HepG2 (cell line): ENCODE measurements around the gene CPEB2. TPM values are rescaled to one million over a fixed set of nuclear protein-coding genes. Genes with fewer than 3 reads are reported as not detected.
A peak's percentile ranks its signal among the peaks of the same experiment; 100 is the strongest.

Source experiments
- ATAC-seq: fragments of 200-7000 bp; cut with Tn5 transposase; 3 replicates; pipeline ENCODE4 v1.9.1; 2020; ENCODE audit warnings: mild to moderate bottlenecking, moderate library complexity
- Bru-seq: library from RNA; stranded (reverse); fragments of 400-500 nt; gene quantifications from one replicate; lab custom pipeline; 2021; lab: Mats Ljungman, UMichigan
- BruChase-seq, 2 experiments: library from RNA; stranded (reverse); fragments of 400-500 nt; gene quantifications; one replicate each; lab custom pipeline; 2021; lab: Mats Ljungman, UMichigan
- BruUV-seq: library from RNA; stranded (reverse); fragments of 400-500 nt; replicated peaks from 2 replicates; lab custom pipeline; 2021; lab: Mats Ljungman, UMichigan
- CTCF ChIA-PET: fragments of 300-600 bp; formaldehyde crosslinking; extraction: SDS; loops from one replicate; lab custom pipeline; 2021; ENCODE audit warnings: low total read pairs, inconsistent platforms, low intra/inter-chr PET ratio; lab: Yijun Ruan, JAX
- POLR2A ChIA-PET: fragments of 350-600 bp; sonication (Branson Sonifier 250); formaldehyde crosslinking; loops from one replicate; lab custom pipeline; 2020; ENCODE audit warnings: antibody characterized with exemption, inconsistent platforms; lab: Yijun Ruan, JAX
- DNase-seq: peaks from one replicate; pipeline ENCODE4 v3.0.0-alpha.2; 2015; ENCODE audit warnings: low spot score
- FAIRE-seq: peaks from 3 replicates; lab custom pipeline; 2011; peaks lifted over from hg19 to GRCh38; lab: Jason Lieb, UNC
- H2AFZ ChIP-seq: one replicate; pipeline ENCODE4 v1.6.1; 2011; ENCODE audit warnings: low read length, inconsistent platforms
- H3K27ac ChIP-seq: fragments of 300-600 bp; 3 replicates; pipeline ENCODE4 v1.8.0; 2011; ENCODE audit warnings: mixed run types, mild to moderate bottlenecking, mixed read lengths, low read length, inconsistent platforms; ENCODE audit not compliant: insufficient read depth; ENCODE audit errors: extremely low read length
- H3K27me3 ChIP-seq, 2 experiments: fragments of 200-600 bp in 1 of 2; 2 replicates in 1 of 2; 3 replicates in 1 of 2; pipeline versions ENCODE4 v1.6.0 to v1.8.0; 2011; ENCODE audit warnings: low read length in 2 of 2, mild to moderate bottlenecking in 2 of 2, moderate library complexity in 2 of 2, inconsistent platforms in 1 of 2; ENCODE audit not compliant: insufficient read depth in 2 of 2, control insufficient read depth in 1 of 2
- H3K36me3 ChIP-seq, 2 experiments: fragments of 200-600 bp in 1 of 2; replicated peaks in 1 of 2; 2 replicates in 1 of 2; 3 replicates in 1 of 2; pipeline versions ENCODE4 v1.5.1 to v1.8.0; 2011; ENCODE audit warnings: low read length in 2 of 2, inconsistent platforms in 1 of 2; ENCODE audit not compliant: insufficient read depth in 2 of 2, control insufficient read depth in 1 of 2
- H3K4me1 ChIP-seq: 2 replicates; pipeline ENCODE4 v1.5.1; 2012; ENCODE audit warnings: low read length, inconsistent platforms; ENCODE audit not compliant: insufficient read depth
- H3K4me2 ChIP-seq: 2 replicates; pipeline ENCODE4 v1.6.0; 2011; ENCODE audit warnings: low read depth, low read length, inconsistent platforms
- H3K4me3 ChIP-seq, 3 experiments: fragments of 200-600 bp in 1 of 3; sonication (generic), shearing (Covaris generic) in 1 of 3; replicated peaks in 1 of 3; 2 replicates each; pipeline ENCODE4 v1.5.1; 2011 to 2016; ENCODE audit warnings: low read length in 3 of 3, inconsistent platforms in 2 of 3, low read depth in 2 of 3, mild to moderate bottlenecking in 2 of 3, control low read depth in 1 of 3, mixed read lengths in 1 of 3; ENCODE audit not compliant: insufficient read depth in 1 of 3
- H3K79me2 ChIP-seq: one replicate; pipeline ENCODE4 v1.6.1; 2011; ENCODE audit warnings: low read length, inconsistent platforms; ENCODE audit not compliant: insufficient read depth
- H3K9ac ChIP-seq: 2 replicates; pipeline ENCODE4 v1.6.0; 2011; ENCODE audit warnings: mild to moderate bottlenecking, low read depth, low read length, inconsistent platforms; ENCODE audit not compliant: insufficient read depth
- H3K9me3 ChIP-seq: 2 replicates; pipeline ENCODE4 v1.5.1; 2012; ENCODE audit warnings: mild to moderate bottlenecking, low read length
- H4K20me1 ChIP-seq: 2 replicates; pipeline ENCODE4 v1.6.0; 2011; ENCODE audit warnings: inconsistent platforms, mild to moderate bottlenecking, low read length, moderate library complexity; ENCODE audit not compliant: insufficient read depth
- PHF8 ChIP-seq: sonication (generic); formaldehyde crosslinking; IDR thresholded peaks from 2 replicates; pipeline ENCODE4 v1.5.0; 2020; ENCODE audit warnings: missing genetic modification reagents
- SRSF4 ChIP-seq: fragments of 200-400 bp; formaldehyde crosslinking; IDR thresholded peaks from one replicate; pipeline ENCODE4 v1.6.1; 2018; ENCODE audit warnings: mild to moderate bottlenecking, low read depth, low read length, moderate library complexity; ENCODE audit not compliant: poor library complexity, severe bottlenecking
- ZNF670 ChIP-seq: sonication (generic); formaldehyde crosslinking; IDR thresholded peaks from 2 replicates; pipeline ENCODE4 v1.8.0; 2022; ENCODE audit warnings: mild to moderate bottlenecking, missing genetic modification reagents, borderline replicate concordance
- WGBS: methylation state at CpG from one replicate; pipeline ENCODE4 v1.1.6; 2017; ENCODE audit warnings: low lambda C conversion rate; 5-methylcytosine and 5-hydroxymethylcytosine counted together
- in situ Hi-C: cut with HindIII; loops from 2 replicates; pipeline ENCODE4 v1.10.0; 2017; ENCODE audit warnings: low pct_unique_long_range_greater_than_20kb; ENCODE audit not compliant: extremely low pct_ligation_motif_present
- intact Hi-C: fragments of 100-400 bp; cut with micrococcal nuclease; formaldehyde crosslinking; loops from one replicate; pipeline ENCODE4 v1.10.0; 2022; ENCODE audit not compliant: unreplicated experiment
- long read RNA-seq, 2 experiments: library from RNA in 1 of 2; library from polyadenylated mRNA in 1 of 2; stranded (forward) in 1 of 2; unstranded in 1 of 2; transcript quantifications; one replicate each; pipeline ENCODE4 v2.0.0, GENCODE V29; 2019 to 2022
- polyA minus RNA-seq, 3 experiments: library from RNA; depleted of rRNA, polyadenylated mRNA; stranded (reverse); fragments of >200 nt; gene quantifications; 2 replicates each; pipeline ENCODE4 v1.2.3, GENCODE V29; 2011; ENCODE audit warnings: low replicate concordance in 1 of 3
- polyA plus RNA-seq, 8 experiments: library from polyadenylated mRNA; depleted of rRNA in 3 of 8; stranded (reverse) in 7 of 8; unstranded in 1 of 8; fragments of >200 nt; fragmentation: Illumina TruSeq in 4 of 8; extraction: Trizol in 4 of 8; gene quantifications; 2 replicates each; pipeline versions ENCODE4 v1.2.1 to v1.2.3, GENCODE V29; 2011 to 2016; ENCODE audit warnings: low read depth in 4 of 8, missing spikeins in 1 of 8, mixed read lengths in 1 of 8; ENCODE audit not compliant: insufficient read depth in 1 of 8
- total RNA-seq, 5 experiments: library from RNA; depleted of rRNA; stranded (reverse); fragments of >200 nt; fragmentation: Illumina TruSeq; extraction: Trizol; gene quantifications; 2 replicates each; pipeline ENCODE4 v1.2.3, GENCODE V29; 2016; ENCODE audit warnings: low read depth in 1 of 5
- TF ChIP-seq, protein P1 (sequence below): sonication (generic); formaldehyde crosslinking; IDR thresholded peaks from 2 replicates; pipeline ENCODE4 v1.4.0; 2020; ENCODE audit warnings: missing genetic modification reagents, borderline replicate concordance
- TF ChIP-seq, protein P2 (sequence below): sonication (generic); formaldehyde crosslinking; IDR thresholded peaks from 2 replicates; pipeline ENCODE4 v1.4.0; 2020; ENCODE audit warnings: missing genetic modification reagents
- TF ChIP-seq, protein P3 (sequence below): sonication (generic); formaldehyde crosslinking; IDR thresholded peaks from 2 replicates; pipeline ENCODE4 v1.4.0; 2020; ENCODE audit warnings: low read depth, missing genetic modification reagents

Gene CPEB2
- total RNA-seq (2016; rRNA removed; fragmentation: Illumina TruSeq; extraction: Trizol) (2.5 and 3.7 TPM in 2 replicates), polyA plus RNA-seq (2011; rRNA removed) (1.7 and 2.0 TPM in 2 replicates), polyA minus RNA-seq (2011; rRNA and poly(A)+ RNA removed; ENCODE audit: low replicate concordance) (1.7 and 3.5 TPM in 2 replicates), Bru-seq, nascent RNA (percentile 79 among the genes with signal in this experiment), BruChase-seq, experiment 1, labeled RNA remaining after a 6-hour chase (percentile 69 among the genes with signal in this experiment), BruChase-seq, experiment 2, labeled RNA remaining after a 2-hour chase (percentile 72 among the genes with signal in this experiment)
- total RNA-seq (2016; cell fraction: cytosol; rRNA removed; fragmentation: Illumina TruSeq; extraction: Trizol; ENCODE audit: low read depth): 0.71 and 0.79 TPM in 2 replicates
- total RNA-seq (2016; cell fraction: insoluble cytoplasmic fraction; rRNA removed; fragmentation: Illumina TruSeq; extraction: Trizol): 1.9 and 3.2 TPM in 2 replicates
- 1.7 and 3.0 TPM in 2 replicates for total RNA-seq (2016; cell fraction: membrane; rRNA removed; fragmentation: Illumina TruSeq; extraction: Trizol)
- total RNA-seq (2016; cell fraction: nucleus; rRNA removed; fragmentation: Illumina TruSeq; extraction: Trizol): 6.3 and 8.0 TPM in 2 replicates
- polyA plus RNA-seq (2011; cell fraction: cytosol; rRNA removed): 0.62 and 1.2 TPM in 2 replicates
- 2.9 and 3.1 TPM in 2 replicates for polyA plus RNA-seq (2011; cell fraction: nucleus; rRNA removed)
- polyA plus RNA-seq (2012): 2.4 and 3.2 TPM in 2 replicates
- polyA plus RNA-seq (2016; cell fraction: cytosol; fragmentation: Illumina TruSeq; extraction: Trizol; ENCODE audit: low read depth): 0.11 and 0.24 TPM in 2 replicates
- polyA plus RNA-seq (2016; cell fraction: insoluble cytoplasmic fraction; fragmentation: Illumina TruSeq; extraction: Trizol; ENCODE audit: low read depth): 3.4 and 3.9 TPM in 2 replicates
- 0.50 and 0.65 TPM in 2 replicates for polyA plus RNA-seq (2016; cell fraction: membrane; fragmentation: Illumina TruSeq; extraction: Trizol; ENCODE audit: low read depth)
- polyA plus RNA-seq (2016; cell fraction: nucleus; fragmentation: Illumina TruSeq; extraction: Trizol; ENCODE audit: insufficient read depth, low read depth): 5.9 and 6.9 TPM in 2 replicates
- 2.7 and 6.6 TPM in 2 replicates for polyA minus RNA-seq (2011; cell fraction: cytosol; rRNA and poly(A)+ RNA removed)
- polyA minus RNA-seq (2011; cell fraction: nucleus; rRNA and poly(A)+ RNA removed): 9.8 and 12.8 TPM in 2 replicates
- long read RNA-seq, experiment 1: 0 reads
- long read RNA-seq, experiment 2, partial matches to known transcripts: 0 of 7 reads
- long read RNA-seq, experiment 2, other reads (novel, unspliced or antisense): 5 of 7 reads

DNA sequence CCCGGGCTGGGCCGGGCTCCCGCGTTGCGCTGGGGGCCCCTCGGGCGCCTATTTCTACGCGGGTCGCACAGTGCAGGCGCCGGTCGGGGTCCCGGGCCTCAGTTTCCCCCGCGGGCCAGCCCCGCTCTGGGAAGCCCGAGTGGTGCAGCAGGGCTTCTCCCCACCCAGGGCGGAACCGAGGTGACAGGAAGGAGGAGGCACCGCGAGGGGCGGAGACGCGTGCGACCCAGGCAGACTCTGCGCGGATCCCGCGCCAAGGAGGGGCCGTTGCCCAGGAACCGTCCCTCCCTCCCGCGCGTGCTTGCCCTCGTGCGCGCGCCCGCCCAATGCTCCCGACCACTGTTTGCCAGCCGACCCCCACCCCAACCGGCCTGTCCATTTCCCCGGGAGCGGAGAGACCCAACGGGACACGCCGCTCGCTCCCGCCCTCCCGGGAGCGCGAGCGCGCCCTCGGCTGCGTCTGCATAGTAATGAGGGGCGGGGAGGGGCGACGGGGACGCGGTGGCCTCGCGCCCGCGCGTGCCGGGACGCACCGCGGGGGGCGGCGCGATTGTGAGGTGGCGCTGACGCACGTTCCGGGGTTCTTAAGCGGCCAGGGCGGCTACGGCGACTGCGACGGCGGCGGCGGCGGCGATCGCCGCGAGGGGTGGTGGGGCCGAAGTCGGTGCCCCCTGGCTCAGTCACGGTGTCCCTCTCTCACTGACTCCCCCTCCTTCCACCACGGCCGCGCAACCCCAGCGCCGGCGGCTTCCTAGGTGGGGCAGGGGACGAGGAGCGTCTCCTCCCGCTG is at the start of gene CPEB2:
Gene CPEB2, plus strand, starts transcription at position 613 of the 790 bp plus-strand sequence. CDS start 193 bp downstream, outside the sequence.
- no TSS peak for BruUV-seq
- ChIA-PET CTCF (no interaction called here), POLR2A (interaction anchor here (1.0 kb wide), 1 partner anchor 12 kb away, joined by 3 read pairs; no protein-coding TSS in a partner anchor)
- Histone ChIP-seq H3K4me1 (peaks cover 13% of the 10 kb centered on the region), H3K9me3 (no peaks in the 10 kb centered on the region), H3K4me3 (peak within 1 kb of the TSS; percentile 81 to 97 (median 97)), H4K20me1 (no peaks in the 10 kb centered on the region), H3K9ac (peak within 1 kb of the TSS; percentile 92), H3K27me3 (no peaks in the 10 kb centered on the region; a peak in 2 of 5 replicates), H3K36me3 (no peaks in the 10 kb centered on the region), H2AFZ (peak within 1 kb of the TSS; percentile 83), H3K4me2 (peak within 1 kb of the TSS; percentile 89), H3K27ac (peak within 1 kb of the TSS; percentile 97), H3K79me2 (peaks cover 22% of the 10 kb centered on the region)
- FAIRE-seq (no peak), DNase-seq (peak; percentile 86), ATAC-seq (peak; percentile 84)
- in situ Hi-C loops: loop anchor here (10.0 to 25.0 kb wide), 3 partner anchors 143 to 1365 kb away; partner anchors contain the start of genes BOD1L1 and FBXL5
- 0% methylated on average over 9 of the region's 104 CpGs for WGBS
- intact Hi-C loops: loop anchor here (5.0 to 10.0 kb wide), 6 partner anchors 130 to 1377 kb away; partner anchors contain the start of genes BOD1L1, FAM200B and FBXL5
- TF ChIP-seq SRSF4 (no peak), ZNF670 (CRISPR knock-in tag) (0 out of 2 replicates have a peak, but pooled peaks have one; percentile 42), PHF8 (CRISPR knock-in tag) (peak; percentile 82)
- TF ChIP-seq, protein P1, sequence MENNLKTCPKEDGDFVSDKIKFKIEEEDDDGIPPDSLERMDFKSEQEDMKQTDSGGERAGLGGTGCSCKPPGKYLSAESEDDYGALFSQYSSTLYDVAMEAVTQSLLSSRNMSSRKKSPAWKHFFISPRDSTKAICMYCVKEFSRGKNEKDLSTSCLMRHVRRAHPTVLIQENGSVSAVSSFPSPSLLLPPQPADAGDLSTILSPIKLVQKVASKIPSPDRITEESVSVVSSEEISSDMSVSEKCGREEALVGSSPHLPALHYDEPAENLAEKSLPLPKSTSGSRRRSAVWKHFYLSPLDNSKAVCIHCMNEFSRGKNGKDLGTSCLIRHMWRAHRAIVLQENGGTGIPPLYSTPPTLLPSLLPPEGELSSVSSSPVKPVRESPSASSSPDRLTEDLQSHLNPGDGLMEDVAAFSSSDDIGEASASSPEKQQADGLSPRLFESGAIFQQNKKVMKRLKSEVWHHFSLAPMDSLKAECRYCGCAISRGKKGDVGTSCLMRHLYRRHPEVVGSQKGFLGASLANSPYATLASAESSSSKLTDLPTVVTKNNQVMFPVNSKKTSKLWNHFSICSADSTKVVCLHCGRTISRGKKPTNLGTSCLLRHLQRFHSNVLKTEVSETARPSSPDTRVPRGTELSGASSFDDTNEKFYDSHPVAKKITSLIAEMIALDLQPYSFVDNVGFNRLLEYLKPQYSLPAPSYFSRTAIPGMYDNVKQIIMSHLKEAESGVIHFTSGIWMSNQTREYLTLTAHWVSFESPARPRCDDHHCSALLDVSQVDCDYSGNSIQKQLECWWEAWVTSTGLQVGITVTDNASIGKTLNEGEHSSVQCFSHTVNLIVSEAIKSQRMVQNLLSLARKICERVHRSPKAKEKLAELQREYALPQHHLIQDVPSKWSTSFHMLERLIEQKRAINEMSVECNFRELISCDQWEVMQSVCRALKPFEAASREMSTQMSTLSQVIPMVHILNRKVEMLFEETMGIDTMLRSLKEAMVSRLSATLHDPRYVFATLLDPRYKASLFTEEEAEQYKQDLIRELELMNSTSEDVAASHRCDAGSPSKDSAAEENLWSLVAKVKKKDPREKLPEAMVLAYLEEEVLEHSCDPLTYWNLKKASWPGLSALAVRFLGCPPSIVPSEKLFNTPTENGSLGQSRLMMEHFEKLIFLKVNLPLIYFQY (CRISPR knock-in tag): peak; percentile 44; the same call in 1 of the 2 replicates
- TF ChIP-seq, protein P2, sequence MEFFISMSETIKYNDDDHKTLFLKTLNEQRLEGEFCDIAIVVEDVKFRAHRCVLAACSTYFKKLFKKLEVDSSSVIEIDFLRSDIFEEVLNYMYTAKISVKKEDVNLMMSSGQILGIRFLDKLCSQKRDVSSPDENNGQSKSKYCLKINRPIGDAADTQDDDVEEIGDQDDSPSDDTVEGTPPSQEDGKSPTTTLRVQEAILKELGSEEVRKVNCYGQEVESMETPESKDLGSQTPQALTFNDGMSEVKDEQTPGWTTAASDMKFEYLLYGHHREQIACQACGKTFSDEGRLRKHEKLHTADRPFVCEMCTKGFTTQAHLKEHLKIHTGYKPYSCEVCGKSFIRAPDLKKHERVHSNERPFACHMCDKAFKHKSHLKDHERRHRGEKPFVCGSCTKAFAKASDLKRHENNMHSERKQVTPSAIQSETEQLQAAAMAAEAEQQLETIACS: peak; percentile 98
- TF ChIP-seq, protein P3, sequence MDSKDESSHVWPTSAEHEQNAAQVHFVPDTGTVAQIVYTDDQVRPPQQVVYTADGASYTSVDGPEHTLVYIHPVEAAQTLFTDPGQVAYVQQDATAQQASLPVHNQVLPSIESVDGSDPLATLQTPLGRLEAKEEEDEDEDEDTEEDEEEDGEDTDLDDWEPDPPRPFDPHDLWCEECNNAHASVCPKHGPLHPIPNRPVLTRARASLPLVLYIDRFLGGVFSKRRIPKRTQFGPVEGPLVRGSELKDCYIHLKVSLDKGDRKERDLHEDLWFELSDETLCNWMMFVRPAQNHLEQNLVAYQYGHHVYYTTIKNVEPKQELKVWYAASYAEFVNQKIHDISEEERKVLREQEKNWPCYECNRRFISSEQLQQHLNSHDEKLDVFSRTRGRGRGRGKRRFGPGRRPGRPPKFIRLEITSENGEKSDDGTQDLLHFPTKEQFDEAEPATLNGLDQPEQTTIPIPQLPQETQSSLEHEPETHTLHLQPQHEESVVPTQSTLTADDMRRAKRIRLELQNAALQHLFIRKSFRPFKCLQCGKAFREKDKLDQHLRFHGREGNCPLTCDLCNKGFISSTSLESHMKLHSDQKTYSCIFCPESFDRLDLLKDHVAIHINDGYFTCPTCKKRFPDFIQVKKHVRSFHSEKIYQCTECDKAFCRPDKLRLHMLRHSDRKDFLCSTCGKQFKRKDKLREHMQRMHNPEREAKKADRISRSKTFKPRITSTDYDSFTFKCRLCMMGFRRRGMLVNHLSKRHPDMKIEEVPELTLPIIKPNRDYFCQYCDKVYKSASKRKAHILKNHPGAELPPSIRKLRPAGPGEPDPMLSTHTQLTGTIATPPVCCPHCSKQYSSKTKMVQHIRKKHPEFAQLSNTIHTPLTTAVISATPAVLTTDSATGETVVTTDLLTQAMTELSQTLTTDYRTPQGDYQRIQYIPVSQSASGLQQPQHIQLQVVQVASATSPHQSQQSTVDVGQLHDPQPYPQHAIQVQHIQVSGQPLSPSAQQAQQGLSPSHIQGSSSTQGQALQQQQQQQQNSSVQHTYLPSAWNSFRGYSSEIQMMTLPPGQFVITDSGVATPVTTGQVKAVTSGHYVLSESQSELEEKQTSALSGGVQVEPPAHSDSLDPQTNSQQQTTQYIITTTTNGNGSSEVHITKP (CRISPR knock-in tag): no peak
